T-helper 2 cell treated with Interferon-gamma antibody and Interleukin-4, amounts not matched to agents 100 ng/mL and 5 ng/mL, for 36 hours (primary cell): ENCODE results near the gene ATP9A. TPM values are rescaled to one million over a fixed set of nuclear protein-coding genes. Genes with fewer than 3 reads are reported as not detected.

Source experiments
- intact Hi-C: fragments of 100-400 bp; cut with micrococcal nuclease; formaldehyde crosslinking; loops from one replicate; pipeline ENCODE4 v1.15.1; 2023
- total RNA-seq: library from RNA; stranded (reverse); gene quantifications from 2 replicates; pipeline ENCODE4 v1.2.3, GENCODE V29; 2022

ATP9A gene
- total RNA-seq, 1 donor from 2014 or later = 1.1 TPM

DNA sequence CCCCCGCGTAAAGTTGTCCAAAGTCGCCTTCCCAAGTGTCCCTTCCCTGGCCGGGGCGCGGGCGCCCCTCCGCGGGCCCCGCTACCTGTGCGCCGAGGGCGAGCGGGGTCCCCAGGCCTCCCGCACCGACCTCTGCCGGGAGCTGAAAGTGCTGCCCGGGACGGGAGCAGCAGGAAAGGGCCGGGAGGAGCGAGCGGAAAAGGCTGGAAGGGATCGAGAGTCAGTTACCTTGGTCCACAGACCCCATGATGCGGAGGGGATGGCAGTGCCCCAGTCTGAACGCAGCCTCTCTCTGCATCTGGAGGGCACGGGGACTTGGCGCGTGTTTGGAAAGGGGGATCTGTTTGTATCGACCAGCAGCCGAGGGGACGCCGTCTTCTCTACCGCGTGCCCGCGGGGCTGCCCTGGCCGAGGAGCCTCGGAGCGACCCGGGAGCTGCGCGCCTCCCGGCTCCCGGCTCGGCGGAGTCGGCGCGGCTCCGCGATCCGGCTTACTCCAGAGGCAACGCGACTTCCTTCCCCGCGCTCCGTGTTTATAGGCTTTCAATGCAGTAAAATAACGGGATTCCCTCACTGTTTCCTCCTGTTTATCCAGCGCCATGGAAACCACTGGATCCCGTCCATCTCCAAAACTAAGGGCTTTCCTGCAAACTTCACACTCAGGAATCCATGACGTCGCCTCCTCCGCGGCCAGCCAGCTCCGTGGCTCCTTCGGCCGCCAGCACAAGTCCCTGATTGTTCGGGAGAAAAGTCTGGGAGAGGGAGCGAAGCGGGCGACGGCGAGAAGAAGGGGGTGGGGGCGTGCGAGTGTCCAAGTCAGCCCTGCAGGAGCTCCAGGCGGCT, 205.6 kb downstream of the ATP9A start:
- intact Hi-C loops = no loop called here

DNA sequence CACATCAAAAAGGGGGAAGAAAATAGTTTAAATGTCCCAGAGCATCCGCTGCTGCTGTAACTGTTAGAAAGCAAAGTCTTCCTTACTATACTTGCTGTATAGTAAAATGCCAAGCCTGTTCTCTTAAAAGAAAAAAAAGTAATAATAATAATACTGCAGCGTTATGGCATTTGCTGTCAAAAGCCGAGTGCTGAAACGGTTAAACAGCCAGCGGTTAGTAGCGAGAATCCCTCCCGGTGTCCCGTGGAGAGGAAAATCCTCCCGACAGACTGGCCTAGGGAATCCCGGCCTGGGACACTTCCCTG, 206.2 kb downstream of the ATP9A start:
- intact Hi-C loops = no loop called here

DNA sequence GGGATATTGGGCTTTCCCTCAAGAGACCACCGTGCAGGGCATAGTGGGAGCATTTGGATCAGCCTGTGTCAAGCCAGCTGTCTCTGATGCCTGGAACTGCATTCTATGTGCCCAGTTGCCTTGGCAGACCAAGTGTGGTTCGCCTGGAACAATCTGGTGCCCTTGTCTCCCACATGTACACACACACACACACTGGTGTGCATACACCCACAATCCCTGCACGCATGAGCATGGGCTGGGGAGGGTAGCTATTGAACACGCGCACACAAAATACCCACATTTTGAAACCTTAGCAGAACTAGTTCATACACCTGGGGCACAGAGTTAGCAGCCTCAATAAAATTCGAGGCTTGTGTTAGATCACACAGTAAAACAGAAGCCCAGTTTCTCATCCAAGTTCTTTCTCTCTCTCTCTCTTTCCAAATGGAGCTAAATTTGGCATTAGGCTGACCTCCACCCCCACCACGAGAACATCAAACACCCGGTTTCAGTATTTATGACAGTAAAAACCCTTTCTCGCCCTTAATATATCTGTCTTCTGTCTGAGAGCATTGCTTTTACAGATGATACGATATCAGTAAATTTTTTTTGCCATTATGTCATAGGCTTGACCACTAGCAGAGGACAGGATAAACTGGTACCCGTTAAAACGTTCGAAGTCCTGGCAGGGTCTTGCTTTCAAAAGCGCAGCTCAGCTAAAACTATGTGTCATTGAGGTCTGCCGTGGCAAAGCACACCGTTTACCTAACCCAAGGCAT, 207.5 kb downstream of the ATP9A start:
- intact Hi-C loops = no loop called here

DNA sequence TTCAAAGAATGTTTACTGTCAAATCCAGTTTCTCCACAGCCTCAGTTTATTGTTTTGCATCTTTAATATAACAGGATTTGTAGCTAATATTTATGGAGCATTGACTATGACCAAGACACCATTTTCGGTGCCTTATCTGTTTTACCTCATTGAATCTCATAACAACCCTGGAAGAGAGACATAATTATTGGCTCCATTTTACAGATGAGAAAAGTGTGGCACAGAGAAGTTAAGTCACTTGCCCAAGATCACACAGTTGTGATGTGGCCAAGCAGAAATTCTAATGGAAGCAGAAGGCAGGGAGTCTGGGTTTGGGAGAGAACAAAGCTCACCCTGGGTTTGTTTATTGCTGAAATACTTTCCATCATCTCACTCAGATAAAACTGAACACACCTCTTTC, 208.1 kb downstream of the ATP9A start:
- intact Hi-C loops = no loop called here

DNA sequence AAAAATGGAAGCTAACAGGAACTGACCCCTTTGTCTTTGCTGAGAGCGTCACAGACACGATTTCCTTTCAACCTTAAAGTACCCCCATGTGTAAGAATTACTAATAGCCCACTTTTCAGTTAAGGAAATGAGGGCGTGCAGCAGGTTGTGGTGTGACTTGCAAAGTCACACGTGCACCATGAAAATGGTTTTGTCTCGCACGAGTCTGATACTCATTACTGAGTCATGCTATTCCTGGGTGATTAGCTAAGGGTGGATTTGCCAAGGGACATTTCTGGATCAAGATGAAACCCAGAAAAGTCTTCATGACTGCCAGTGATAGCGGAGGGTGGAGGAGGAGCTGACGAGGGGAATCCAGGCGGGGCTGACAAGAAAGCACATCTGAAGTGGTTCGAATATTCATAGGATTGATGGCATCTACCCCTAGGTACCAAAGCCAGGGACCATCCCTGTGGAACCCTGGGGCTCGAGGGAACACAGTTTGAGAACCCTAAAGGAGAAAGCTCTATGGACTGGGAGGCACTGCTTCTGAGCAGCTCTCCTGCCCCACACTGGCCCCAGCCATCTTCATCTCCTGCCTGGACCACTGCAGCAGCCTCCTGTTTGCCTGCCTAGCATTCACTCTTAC, 213.5 kb downstream of the ATP9A start:
- intact Hi-C loops = no loop called here

DNA sequence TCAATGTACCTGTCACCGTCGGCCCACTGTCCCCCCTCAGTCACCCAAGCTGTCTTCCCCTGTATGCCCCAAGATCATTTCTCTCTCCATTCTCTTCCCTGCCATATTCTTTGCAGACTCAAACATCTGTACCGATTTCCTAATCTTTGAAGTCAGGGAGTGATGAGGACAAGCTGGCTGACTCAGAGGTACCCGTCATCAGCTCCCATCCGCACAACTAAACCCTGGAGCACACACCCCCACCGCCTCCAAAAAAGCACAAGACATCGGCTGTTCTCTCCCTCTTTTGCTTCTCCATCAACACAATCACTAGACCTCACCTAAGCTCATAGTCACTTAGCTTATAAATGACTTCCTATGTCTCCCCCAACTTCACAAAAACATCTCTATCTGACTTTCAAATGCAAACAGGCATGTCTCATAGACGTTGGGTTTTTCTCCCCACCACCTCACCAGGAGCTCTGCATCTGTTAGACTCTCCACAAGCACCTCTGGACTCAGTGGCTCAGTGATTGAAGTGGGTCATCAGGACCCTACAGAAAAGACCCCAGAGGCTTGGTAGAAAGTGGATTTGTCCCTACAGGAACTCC, 214.2 kb downstream of the ATP9A start:
- intact Hi-C loops = no loop called here

DNA sequence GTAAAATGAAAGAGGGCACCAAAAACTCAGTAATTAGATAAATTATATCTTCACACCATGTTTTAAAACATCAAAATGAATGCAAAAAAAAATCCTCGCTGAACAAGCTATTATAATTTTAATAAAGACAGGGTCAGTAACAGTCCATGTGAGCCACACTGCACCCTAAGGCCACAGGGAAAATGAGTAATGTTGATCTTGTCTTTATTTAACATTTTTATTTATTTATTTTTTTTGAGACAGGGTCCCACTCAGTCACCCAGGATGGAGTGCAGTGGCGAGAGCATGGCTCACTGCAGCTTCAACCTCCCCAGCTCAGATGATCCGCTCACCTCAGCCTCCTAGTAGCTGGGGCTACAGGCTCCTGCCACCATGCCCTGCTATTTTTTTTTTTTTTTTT, 217.0 kb downstream of the ATP9A start:
- intact Hi-C loops = no loop called here

DNA sequence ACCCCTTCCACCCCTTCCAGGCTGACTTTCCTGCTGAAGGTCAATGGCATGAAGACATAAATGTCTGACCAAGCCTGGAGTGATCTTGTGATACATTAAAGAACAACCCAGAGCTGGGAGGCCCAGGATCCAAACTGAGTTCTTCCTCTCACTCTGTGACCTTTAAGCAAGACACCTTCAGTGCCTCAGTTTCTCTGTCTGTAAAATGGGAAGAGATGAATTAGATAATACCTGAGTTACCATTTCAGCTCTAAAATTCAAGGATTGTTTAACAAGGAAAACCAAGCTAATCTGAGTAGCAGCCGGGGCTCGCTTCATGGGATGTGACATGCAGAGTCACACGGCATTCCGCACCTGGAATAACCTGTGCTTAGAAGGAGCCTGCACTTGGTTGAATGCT, 218.7 kb downstream of the ATP9A start:
- intact Hi-C loops = no loop called here

DNA sequence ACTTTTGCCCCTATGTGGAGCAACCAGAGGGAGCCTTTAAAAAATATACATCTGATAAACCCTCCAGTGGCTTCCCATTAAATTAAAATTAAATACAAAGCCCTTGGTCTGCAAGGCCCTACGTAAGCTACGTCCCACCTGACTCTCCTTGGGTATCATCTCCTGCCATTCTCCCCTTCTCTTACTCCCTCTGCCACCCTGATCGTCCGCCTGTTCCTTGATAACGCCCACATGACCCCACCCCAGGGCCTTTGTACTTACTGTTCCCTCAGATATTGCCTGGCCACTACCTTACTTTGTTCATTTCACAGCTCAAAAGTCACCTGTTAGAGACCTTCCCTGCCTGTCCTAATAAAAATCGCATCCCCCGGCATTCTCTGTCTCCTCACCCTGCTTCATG, 220.2 kb downstream of the ATP9A start:
- intact Hi-C loops = no loop called here

Other genes with a start within 250 kb of the ATP9A start
- gene NFATC2, start 225.7 kb downstream of the ATP9A start, total RNA-seq = 62.3 and 63.6 TPM in 2 replicates
- gene SALL4, start 34.1 kb upstream of the ATP9A start, total RNA-seq = 0.09 TPM in 1 of 2 replicates, not detected in the other